ENCODE data around the gene ZGPAT. TPM values are rescaled to one million over a fixed set of nuclear protein-coding genes. Genes with fewer than 3 reads are reported as not detected.

Gene ZGPAT
- polyA plus RNA-seq, 1 donor from 2014 or later = 60.8 TPM

GRCh38 chr20:63782051-63782471 lies 74.2 kb downstream of the ZGPAT start:
- no peak overlapping the region for H3K4me3 ChIP-seq (ENCODE audit: low read length)
- H3K36me3 ChIP-seq (ENCODE audit: insufficient read depth, low read length) = no peaks in the 10 kb centered on the region
- no peak overlapping the region for H3K9ac ChIP-seq (ENCODE audit: low read length)
- no peaks in the 10 kb centered on the region for H3K9me3 ChIP-seq (ENCODE audit: low read length)
- H4K20me1 ChIP-seq (ENCODE audit: insufficient read depth) = no peaks in the 10 kb centered on the region
- no peaks in the 10 kb centered on the region for H3K9me2 ChIP-seq (ENCODE audit: insufficient read depth, low read length)
- no peaks in the 10 kb centered on the region for H3K27me3 ChIP-seq (ENCODE audit: insufficient read depth, low read depth, low read length)
- H3K79me2 ChIP-seq (replicated peaks; ENCODE audit: insufficient read depth, low read length) = peaks cover 10% of the 10 kb centered on the region
- H3K27ac ChIP-seq (ENCODE audit: low read length) = no peak overlapping the region
- H3K4me2 ChIP-seq (ENCODE audit: low read length) = no peak overlapping the region
- H2AFZ ChIP-seq (ENCODE audit: low read depth, low read length) = no peak overlapping the region
- H3F3A ChIP-seq (ENCODE audit: insufficient read depth, low read length, poor library complexity, severe bottlenecking) = peaks cover 3% of the 10 kb centered on the region
- no peak for TF ChIP-seq TAF1 (IDR thresholded peaks at IDR 0.05; ENCODE audit: low read depth)
- TF ChIP-seq REST (IDR thresholded peaks at IDR 0.05; ENCODE audit: borderline replicate concordance) = no peak
- TF ChIP-seq MXI1 (conservative IDR thresholded peaks at IDR 0.05; ENCODE audit: poor library complexity, severe bottlenecking) = no peak
- TF ChIP-seq POLR2AphosphoS5 (IDR thresholded peaks at IDR 0.05) = no peak
- TF ChIP-seq RAD21 (conservative IDR thresholded peaks at IDR 0.05) = no peak
- TF ChIP-seq CTCF (IDR thresholded peaks at IDR 0.05; ENCODE audit: poor library complexity, severe bottlenecking) = no peak
- no peak for TF ChIP-seq EP300 (conservative IDR thresholded peaks at IDR 0.05; ENCODE audit: poor library complexity, severe bottlenecking)
- no peak for TF ChIP-seq EZH2 (IDR thresholded peaks at IDR 0.05; ENCODE audit: borderline replicate concordance, insufficient read depth, low read length, poor library complexity, severe bottlenecking)
- no peak for TF ChIP-seq SMC3 (conservative IDR thresholded peaks at IDR 0.05; ENCODE audit: poor library complexity)

GRCh38 chr20:63782521-63782971 lies 74.7 kb downstream of the ZGPAT start:
- H3K4me3 ChIP-seq (ENCODE audit: low read length) = no peak overlapping the region
- no peaks in the 10 kb centered on the region for H4K20me1 ChIP-seq (ENCODE audit: insufficient read depth)
- H3K9me3 ChIP-seq (ENCODE audit: low read length) = no peaks in the 10 kb centered on the region
- peaks cover 6% of the 10 kb centered on the region for H3K79me2 ChIP-seq (replicated peaks; ENCODE audit: insufficient read depth, low read length)
- H3K4me2 ChIP-seq (ENCODE audit: low read length) = no peak overlapping the region
- no peak overlapping the region for H3K9ac ChIP-seq (ENCODE audit: low read length)
- peaks cover 3% of the 10 kb centered on the region for H3F3A ChIP-seq (ENCODE audit: insufficient read depth, low read length, poor library complexity, severe bottlenecking)
- no peaks in the 10 kb centered on the region for H3K36me3 ChIP-seq (ENCODE audit: insufficient read depth, low read length)
- TF ChIP-seq SMC3 (conservative IDR thresholded peaks at IDR 0.05; ENCODE audit: poor library complexity) = no peak
- TF ChIP-seq POLR2AphosphoS5 (IDR thresholded peaks at IDR 0.05) = no peak
- H3K27ac ChIP-seq (ENCODE audit: low read length) = no peak overlapping the region
- no peak overlapping the region for H2AFZ ChIP-seq (ENCODE audit: low read depth, low read length)
- H3K27me3 ChIP-seq (ENCODE audit: insufficient read depth, low read depth, low read length) = no peaks in the 10 kb centered on the region
- no peaks in the 10 kb centered on the region for H3K9me2 ChIP-seq (ENCODE audit: insufficient read depth, low read length)

- Histone ChIP-seq H3K4me3 (ENCODE audit: low read length) (no peak overlapping the region), H3K27me3 (ENCODE audit: insufficient read depth, low read depth, low read length) (no peaks in the 10 kb centered on the region), H3K9ac (ENCODE audit: low read length) (no peak overlapping the region), H3K9me2 (ENCODE audit: insufficient read depth, low read length) (no peaks in the 10 kb centered on the region), H3F3A (ENCODE audit: insufficient read depth, low read length, poor library complexity, severe bottlenecking) (peaks cover 3% of the 10 kb centered on the region), H3K4me2 (ENCODE audit: low read length) (no peak overlapping the region), H3K79me2 (replicated peaks; ENCODE audit: insufficient read depth, low read length) (peaks cover 4% of the 10 kb centered on the region), H2AFZ (ENCODE audit: low read depth, low read length) (no peak overlapping the region), H4K20me1 (ENCODE audit: insufficient read depth) (no peaks in the 10 kb centered on the region), H3K9me3 (ENCODE audit: low read length) (no peaks in the 10 kb centered on the region), H3K36me3 (ENCODE audit: insufficient read depth, low read length) (no peaks in the 10 kb centered on the region), H3K27ac (ENCODE audit: low read length) (no peak overlapping the region)
- TF ChIP-seq SMC3 (conservative IDR thresholded peaks at IDR 0.05; ENCODE audit: poor library complexity) (no peak), EP300 (conservative IDR thresholded peaks at IDR 0.05; ENCODE audit: poor library complexity, severe bottlenecking) (no peak), MXI1 (conservative IDR thresholded peaks at IDR 0.05; ENCODE audit: poor library complexity, severe bottlenecking) (no peak), REST (IDR thresholded peaks at IDR 0.05; ENCODE audit: borderline replicate concordance) (no peak), CTCF (IDR thresholded peaks at IDR 0.05; ENCODE audit: poor library complexity, severe bottlenecking) (no peak), TAF1 (IDR thresholded peaks at IDR 0.05; ENCODE audit: low read depth) (no peak), EZH2 (IDR thresholded peaks at IDR 0.05; ENCODE audit: borderline replicate concordance, insufficient read depth, low read length, poor library complexity, severe bottlenecking) (no peak), POLR2AphosphoS5 (IDR thresholded peaks at IDR 0.05) (no peak), RAD21 (conservative IDR thresholded peaks at IDR 0.05) (no peak)
These were observed 76.1 kb downstream of the ZGPAT start for GRCh38 chr20:63783970-63784369.
